Stimulated activated naive CD4-positive, alpha-beta T cell treated with Interleukin-2 at 50 U/mL for 16 hours (primary cell): ENCODE measurements around the gene ZCCHC13.
"Not testable (repeated sequence)": the region's sequence is repeated elsewhere in the genome, so short reads cannot be mapped to it uniquely, and the experiment has no call there.

ENCODE experiments used
- DNase-seq: peaks from one replicate; lab custom pipeline; 2025; lab: John Stamatoyannopoulos, UW

The ZCCHC13 gene

DNA sequence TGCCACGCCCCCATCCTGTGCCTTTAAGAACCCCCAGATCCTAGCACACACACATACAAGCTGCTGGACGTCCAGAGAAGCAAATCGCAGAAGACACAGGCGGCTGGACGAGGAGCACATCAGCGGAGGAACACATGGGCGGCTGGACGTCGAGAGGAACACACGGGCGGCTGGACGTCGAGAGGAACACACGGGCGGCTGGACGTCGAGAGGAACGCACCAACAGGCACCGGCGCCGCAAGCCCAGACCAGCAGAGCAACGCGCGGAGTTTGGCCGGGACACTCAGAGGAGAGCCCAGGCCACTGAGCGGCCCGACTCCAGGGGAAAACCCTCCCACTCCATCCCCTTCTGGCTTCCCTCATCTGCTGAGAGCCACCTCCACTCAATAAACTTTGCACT lies 17.2 kb downstream of the ZCCHC13 start:
- no peak for DNase-seq

- DNase-seq, result no peak
These were observed 20.2 kb downstream of the ZCCHC13 start for GRCh38 chrX:74324131-74324530.

DNA sequence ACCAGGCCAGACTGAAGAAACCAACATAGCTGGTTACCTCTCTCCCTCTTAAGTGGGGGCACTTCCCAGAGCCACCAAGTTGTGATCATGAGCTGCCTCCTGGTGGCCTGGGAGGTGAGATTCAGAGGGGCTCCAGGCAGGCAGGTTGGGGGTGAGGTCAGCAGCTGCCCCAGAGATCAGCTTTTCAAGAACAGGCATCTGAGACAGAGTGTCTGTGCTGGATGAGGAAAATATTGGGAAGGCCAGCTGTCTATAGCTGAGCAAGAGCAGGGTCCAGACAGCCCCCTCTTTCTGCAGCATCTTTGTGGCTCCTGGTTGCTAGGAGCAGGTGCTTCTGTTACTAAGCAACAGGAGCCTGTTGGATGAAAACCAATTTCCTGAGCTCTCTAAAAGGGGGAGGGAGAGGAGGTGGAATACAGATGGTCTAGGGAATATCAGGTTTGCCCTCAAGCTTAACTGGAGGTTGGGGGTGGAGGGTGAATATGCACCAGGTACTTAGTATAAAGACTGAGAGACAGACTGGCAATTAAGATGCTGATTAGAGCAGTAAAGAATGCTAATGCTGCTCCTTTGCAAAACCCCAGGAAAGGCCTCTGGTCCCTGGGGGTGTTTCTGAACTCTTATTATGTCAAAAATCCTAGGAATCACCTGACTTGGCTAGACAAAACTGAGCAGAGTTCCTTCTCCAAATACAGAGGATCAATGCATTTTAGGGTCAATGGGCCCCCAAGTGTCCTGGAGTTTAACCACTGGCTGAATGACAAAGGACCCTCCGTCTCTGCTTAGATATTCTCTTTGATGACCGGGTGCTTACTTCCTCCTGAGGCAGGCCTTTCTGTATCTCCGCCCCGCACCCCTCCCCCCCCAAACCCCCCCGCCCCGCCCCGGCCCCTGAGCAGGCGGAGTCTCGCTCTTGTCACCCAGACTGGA lies 21.4 kb downstream of the ZCCHC13 start:
- DNase-seq, result no peak

DNA sequence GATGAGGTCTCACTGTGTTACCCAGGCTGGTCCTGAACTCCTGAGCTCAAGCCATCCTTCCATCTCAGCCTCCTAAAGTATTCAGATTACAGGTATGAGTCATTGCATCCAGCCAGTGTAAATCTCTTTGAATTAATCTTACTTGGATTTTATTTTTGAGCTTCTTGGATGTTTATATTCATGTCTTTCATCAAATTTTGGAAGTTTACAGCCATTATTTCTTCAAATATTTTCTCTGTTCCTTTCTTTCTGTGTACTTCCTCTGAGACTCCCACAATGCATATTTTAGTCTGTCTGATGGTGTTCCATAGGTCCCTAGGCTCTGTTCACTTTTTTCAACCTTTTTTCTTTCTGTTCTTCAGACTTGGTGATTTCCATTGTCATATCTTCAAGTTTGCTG lies 34.9 kb downstream of the ZCCHC13 start:
- no peak for DNase-seq

DNA sequence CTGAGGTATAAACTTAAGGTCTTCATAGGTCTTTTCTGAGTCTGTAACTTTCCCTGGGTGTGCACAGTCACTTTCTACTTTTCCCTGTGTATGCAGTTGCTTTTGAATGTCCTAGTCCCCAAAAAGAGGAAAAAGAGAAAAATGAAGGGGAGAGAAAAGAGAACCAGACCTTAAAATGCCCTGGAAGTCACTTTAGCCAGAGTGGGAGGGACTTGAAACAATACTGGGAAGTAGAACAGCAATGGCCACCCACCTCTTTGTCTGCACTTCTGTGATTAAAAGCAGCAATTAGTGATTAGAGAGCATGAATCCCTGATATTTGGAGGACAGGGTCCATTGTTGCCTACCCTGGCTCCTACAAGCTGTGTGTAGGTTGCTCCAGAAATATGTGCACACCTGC lies 36.1 kb downstream of the ZCCHC13 start:
- no peak for DNase-seq

DNA sequence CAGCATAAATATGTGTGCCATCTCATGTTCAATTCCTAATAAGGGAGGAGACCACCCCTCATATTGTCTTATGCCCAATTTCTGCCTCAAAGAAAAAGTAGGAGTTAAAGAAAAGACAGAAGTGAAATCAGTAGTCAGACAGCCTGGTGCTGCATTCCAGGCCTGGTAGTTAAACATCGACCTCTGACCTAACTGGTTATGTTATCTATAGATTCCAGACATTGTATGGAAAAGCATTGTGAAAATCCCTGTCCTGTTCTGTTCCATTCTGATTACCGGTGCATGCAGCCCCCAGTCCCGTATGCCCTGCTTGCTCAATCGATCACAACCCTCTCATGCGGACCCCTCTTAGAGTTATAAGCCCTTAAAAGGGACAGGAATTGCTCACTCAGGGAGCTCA lies 38.2 kb downstream of the ZCCHC13 start:
- not testable (repeated sequence) for DNase-seq

- peak; percentile 1 for DNase-seq
These were observed 39.6 kb downstream of the ZCCHC13 start for GRCh38 chrX:74343343-74344279.

DNA sequence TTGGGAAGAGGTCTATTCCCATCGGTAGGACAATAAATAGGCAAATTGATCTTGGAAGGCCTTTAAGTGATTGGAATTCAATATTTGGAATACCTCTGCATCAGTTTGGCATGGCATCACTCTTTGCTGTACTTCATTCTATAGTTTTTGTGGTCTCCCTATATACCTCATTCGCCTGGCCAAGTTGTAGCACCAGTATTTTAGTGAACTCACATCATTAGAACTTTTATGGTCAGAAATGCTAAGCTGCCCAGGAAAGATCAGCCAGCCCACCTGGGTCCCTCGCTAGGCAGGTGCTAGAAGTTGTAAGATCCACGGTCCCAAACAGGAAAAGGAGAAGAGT lies 40.3 kb downstream of the ZCCHC13 start:
- no peak for DNase-seq

DNA sequence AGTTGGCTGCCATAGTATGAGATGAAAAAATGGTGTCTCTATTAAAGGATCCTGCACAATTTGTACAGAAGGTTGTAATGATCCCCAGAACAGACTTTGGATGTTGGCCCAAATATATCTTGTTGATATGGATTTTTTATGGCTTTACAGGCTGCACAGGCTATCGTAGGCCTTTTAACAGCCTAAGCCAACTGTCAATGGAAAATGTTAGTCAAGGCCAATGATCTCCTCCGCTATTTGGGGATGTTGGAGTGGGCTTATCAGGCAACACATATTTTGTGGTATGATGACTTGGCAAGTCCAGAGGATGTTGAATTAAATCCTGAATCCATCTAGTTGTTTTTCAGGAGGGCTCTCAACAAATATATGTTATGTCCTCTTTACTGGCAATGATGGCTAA lies 42.1 kb downstream of the ZCCHC13 start:
- DNase-seq, result no peak

- no peak for DNase-seq
These were observed 45.4 kb downstream of the ZCCHC13 start for GRCh38 chrX:74349387-74349786.

DNA sequence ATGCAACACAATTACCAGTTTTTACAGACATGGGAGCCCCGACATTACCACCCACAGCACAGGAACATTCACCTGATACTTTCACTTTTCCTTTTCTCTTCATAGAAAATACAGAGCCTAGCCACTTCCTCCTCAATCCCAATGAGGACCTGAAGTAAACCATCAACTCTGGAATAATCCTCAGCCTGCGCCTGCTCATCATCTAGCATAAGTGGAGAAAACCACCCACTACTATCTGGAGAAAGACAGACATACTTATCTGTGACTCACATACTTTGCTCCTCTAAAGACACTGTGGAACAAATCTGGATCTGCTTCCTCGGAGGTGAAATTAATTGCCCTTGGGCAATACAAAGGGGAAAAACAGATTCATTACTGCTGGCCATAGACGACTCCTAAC lies 47.8 kb downstream of the ZCCHC13 start:
- no peak for DNase-seq

DNA sequence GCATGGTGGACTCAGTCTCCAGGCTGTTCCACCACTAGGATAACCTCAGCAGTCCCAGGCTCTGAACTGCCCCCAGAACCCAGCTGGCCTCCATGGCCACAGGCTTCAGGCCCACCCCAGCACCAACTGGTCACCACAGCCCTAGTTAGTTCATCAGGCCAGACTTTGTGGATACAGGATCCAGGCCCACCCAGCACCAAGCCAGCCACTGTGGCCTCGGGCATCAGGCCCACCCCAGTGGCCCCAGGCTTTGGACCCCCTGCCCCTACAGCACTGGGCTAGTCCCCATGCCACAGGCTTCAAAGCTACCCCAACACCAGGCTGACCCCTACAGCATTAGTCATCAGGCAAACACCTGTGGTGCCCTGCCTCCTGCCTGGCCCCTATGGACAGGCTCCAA lies 50.0 kb downstream of the ZCCHC13 start:
- no peak for DNase-seq
